Thymus (tissue), 14 donors: ENCODE measurements around the gene OR52E8. TPM values are rescaled to one million over a fixed set of nuclear protein-coding genes. Genes with fewer than 3 reads are reported as not detected.

Experiments used
- DNase-seq, 9 donors: peaks; one replicate each; pipeline ENCODE4 v3.0.0-alpha.2; 2013; ENCODE audit warnings: low spot score in 9 of 9, low read depth in 6 of 9, missing footprints in 1 of 9
- H3K27ac ChIP-seq, 2 donors: one replicate each; pipeline ENCODE4 v1.5.1; 2013; ENCODE audit warnings: control low read depth in 1 of 2, low read depth in 1 of 2, low read length in 1 of 2, mild to moderate bottlenecking in 1 of 2, moderate library complexity in 1 of 2
- H3K27me3 ChIP-seq, 2 donors: one replicate each; pipeline ENCODE4 v1.5.1; 2013; ENCODE audit warnings: low read length in 1 of 2; ENCODE audit not compliant: control insufficient read depth in 2 of 2, insufficient read depth in 1 of 2
- H3K36me3 ChIP-seq, 2 donors: one replicate each; pipeline ENCODE4 v1.5.1; 2013; ENCODE audit warnings: low read length in 1 of 2, mild to moderate bottlenecking in 1 of 2, moderate library complexity in 1 of 2; ENCODE audit not compliant: control insufficient read depth in 2 of 2, insufficient read depth in 2 of 2
- H3K4me1 ChIP-seq, 2 donors: one replicate each; pipeline ENCODE4 v1.5.1; 2013; ENCODE audit warnings: low read length in 2 of 2; ENCODE audit not compliant: control insufficient read depth in 2 of 2, insufficient read depth in 2 of 2
- H3K4me3 ChIP-seq, 2 donors: one replicate each; pipeline ENCODE4 v1.5.1; 2013; ENCODE audit warnings: low read length in 2 of 2, control low read depth in 1 of 2, mild to moderate bottlenecking in 1 of 2
- H3K9me3 ChIP-seq, 2 donors: one replicate each; pipeline ENCODE4 v1.5.1; 2013; ENCODE audit warnings: low read length in 1 of 2, mild to moderate bottlenecking in 1 of 2; ENCODE audit not compliant: control insufficient read depth in 2 of 2, insufficient read depth in 1 of 2
- WGBS: extraction: QIAGEN DNeasy Blood & Tissue Kit; methylation state at CpG from one replicate; pipeline ENCODE4 v1.1.7; 2013; 5-methylcytosine and 5-hydroxymethylcytosine counted together
- long read RNA-seq, 10 donors: transcript quantifications; one replicate each; lab custom pipeline, GENCODE V29; 2026
- polyA plus RNA-seq: library from polyadenylated mRNA; stranded (reverse); fragments of 200-250 nt; gene quantifications from one replicate; pipeline ENCODE4 v1.2.3, GENCODE V29; 2013
- total RNA-seq: library from RNA; stranded (reverse); fragments of 120-200 nt; gene quantifications from one replicate; pipeline ENCODE4 v1.2.4, GENCODE V29; 2013
- donor health status: healthy.

The OR52E8 gene
- not detected for total RNA-seq
- not detected for polyA plus RNA-seq
- long read RNA-seq, donor 1 = 0 reads
- long read RNA-seq, donor 2 = 0 reads
- long read RNA-seq, donor 3 = 0 reads
- long read RNA-seq, donor 4 = 0 reads
- long read RNA-seq, donor 5 = 0 reads
- long read RNA-seq, donor 6 = 0 reads
- long read RNA-seq, donor 7 = 0 reads
- long read RNA-seq, donor 8 = 0 reads
- long read RNA-seq, donor 9 = 0 reads
- long read RNA-seq, donor 10 = 0 reads

- Histone ChIP-seq H3K9me3 (no peaks in the 10 kb centered on the region), H3K4me3 (no peak within 1 kb of the TSS), H3K4me1 (no peaks in the 10 kb centered on the region), H3K27me3 (no peaks in the 10 kb centered on the region), H3K27ac (no peak within 1 kb of the TSS), H3K36me3 (no peaks in the 10 kb centered on the region)
- WGBS = 98% methylated on average over 3 of the region's 3 CpGs
- no peak for DNase-seq
Measured at GRCh38 chr11:5857590-5857989, at the start of gene OR52E8. Gene OR52E8, minus strand, starts transcription at chr11:5857690. Its CDS starts 0 bp downstream, at chr11:5857690.

DNA sequence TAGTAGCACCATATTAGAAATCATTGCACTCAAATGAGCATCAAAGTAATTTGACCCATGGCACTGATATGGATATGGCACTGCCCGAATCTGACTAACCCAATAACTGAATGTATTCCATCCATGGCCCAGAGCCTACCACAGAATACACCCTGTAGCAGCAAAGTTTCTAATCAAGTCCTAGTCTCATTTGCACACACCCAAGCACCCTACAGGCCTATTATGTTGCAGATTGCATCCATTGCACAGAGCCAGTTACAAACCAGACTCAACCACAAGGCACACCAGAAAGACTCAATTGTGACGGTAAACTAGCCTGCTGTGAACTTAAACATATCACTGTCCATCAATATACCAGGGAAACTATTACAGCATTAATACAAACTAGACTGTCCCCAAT, 42.0 kb upstream of the OR52E8 start:
- DNase-seq = no peak

DNA sequence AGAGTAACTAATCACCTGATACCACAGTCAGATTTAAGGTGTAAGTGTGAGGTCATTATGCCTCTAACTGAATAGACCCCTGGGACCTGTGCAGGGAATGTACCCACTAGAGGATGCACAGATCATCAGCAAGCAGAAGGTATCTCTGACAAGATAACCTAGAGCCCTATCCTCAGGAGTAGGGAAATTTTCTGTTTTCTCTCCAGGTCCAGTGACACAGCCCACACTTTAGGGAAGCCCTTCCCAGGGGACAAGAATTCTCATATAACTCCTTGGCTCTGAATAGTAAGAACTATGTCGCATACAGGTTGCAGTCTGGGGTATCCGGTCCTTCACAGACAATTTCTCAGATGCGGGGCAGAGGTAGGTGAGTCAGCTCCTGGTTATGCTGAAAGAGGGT, 35.4 kb upstream of the OR52E8 start, which contains the start of gene OR52E5:
OR52E5 (plus strand) TSS at position 301 of the 400 bp plus-strand sequence. CDS start 7,569 bp downstream, outside the sequence.
- no peaks in the 10 kb centered on the region for H3K4me1 ChIP-seq
- 97% methylated on average over 3 of the region's 3 CpGs for WGBS
- H3K36me3 ChIP-seq = no peaks in the 10 kb centered on the region
- DNase-seq = no peak
- H3K4me3 ChIP-seq = no peak within 1 kb of the TSS
- H3K27ac ChIP-seq = no peak within 1 kb of the TSS
- H3K27me3 ChIP-seq = no peaks in the 10 kb centered on the region
- no peaks in the 10 kb centered on the region for H3K9me3 ChIP-seq

More for the DNA sequence above, 42.0 kb upstream of the OR52E8 start:
- no peaks in the 10 kb centered on the region for H3K9me3 ChIP-seq
- H3K27ac ChIP-seq = no peak overlapping the region
- no peaks in the 10 kb centered on the region for H3K27me3 ChIP-seq
- H3K36me3 ChIP-seq = no peaks in the 10 kb centered on the region
- H3K4me3 ChIP-seq = no peak overlapping the region
- H3K4me1 ChIP-seq = no peaks in the 10 kb centered on the region
- 95% methylated on average over 2 of the region's 2 CpGs for WGBS

DNA sequence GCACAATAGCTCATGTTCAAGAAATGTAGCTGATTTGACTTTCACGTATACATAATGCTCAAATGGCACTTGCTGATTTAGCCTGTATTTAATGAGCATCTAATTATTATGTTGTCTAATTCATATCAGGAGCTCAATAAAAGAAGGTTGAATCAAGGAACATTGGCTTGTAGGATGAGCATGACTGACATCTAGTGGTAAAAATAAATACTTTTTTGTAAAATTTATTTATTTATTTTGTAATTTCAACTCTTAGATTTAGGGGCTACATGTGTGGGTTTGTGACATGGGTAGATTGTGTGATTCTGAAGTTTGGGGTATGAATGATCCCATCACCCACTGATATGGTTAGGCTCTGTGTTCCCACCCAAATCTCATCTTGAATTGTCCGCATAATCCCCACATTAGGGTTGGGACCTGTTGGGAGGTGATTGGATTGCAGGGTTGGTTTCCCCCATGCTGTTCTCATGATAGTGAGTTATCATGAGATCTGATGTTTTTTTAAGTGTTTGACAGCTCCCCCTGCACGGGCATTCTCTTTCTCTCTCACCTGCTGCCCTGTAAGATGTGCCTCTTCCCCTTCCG, 33.8 kb upstream of the OR52E8 start:
- Histone ChIP-seq H3K4me3 (no peak overlapping the region), H3K9me3 (no peaks in the 10 kb centered on the region), H3K27me3 (no peaks in the 10 kb centered on the region), H3K36me3 (no peaks in the 10 kb centered on the region), H3K4me1 (no peaks in the 10 kb centered on the region), H3K27ac (no peak overlapping the region)
- WGBS = 70% methylated on average over 4 of the region's 4 CpGs
- DNase-seq = no peak

- no peaks in the 10 kb centered on the region for H3K36me3 ChIP-seq
- H3K4me3 ChIP-seq = no peak overlapping the region
- 84% methylated on average over 1 of the region's 1 CpG for WGBS
- no peak overlapping the region for H3K27ac ChIP-seq
- H3K4me1 ChIP-seq = no peaks in the 10 kb centered on the region
- no peaks in the 10 kb centered on the region for H3K9me3 ChIP-seq
- H3K27me3 ChIP-seq = no peaks in the 10 kb centered on the region
- no peak for DNase-seq
Measured at GRCh38 chr11:5887661-5888060, 30.2 kb upstream of the OR52E8 start.

DNA sequence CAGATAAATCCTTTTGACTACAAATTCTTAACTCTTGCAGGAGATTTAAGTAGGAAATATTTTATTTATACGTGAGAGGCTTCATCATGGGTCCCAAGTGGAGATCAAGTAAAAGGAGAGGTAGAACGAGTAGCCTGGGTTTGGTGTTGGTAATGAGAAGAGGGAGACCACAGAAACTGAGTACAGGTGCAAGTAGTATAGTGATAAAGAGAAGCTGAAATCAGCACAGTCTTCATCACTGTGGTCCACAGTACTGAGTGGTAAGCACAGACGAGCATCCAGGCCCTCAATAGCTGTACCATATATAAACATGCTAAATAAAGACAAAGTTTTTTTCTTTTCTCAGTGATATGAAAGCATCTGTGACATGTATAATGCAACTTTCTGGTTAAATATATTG, 29.7 kb upstream of the OR52E8 start:
- 89% methylated on average over 3 of the region's 3 CpGs for WGBS
- Histone ChIP-seq H3K4me1 (no peaks in the 10 kb centered on the region), H3K9me3 (no peaks in the 10 kb centered on the region), H3K27me3 (no peaks in the 10 kb centered on the region), H3K4me3 (no peak overlapping the region), H3K36me3 (no peaks in the 10 kb centered on the region), H3K27ac (no peak overlapping the region)
- DNase-seq = no peak

DNA sequence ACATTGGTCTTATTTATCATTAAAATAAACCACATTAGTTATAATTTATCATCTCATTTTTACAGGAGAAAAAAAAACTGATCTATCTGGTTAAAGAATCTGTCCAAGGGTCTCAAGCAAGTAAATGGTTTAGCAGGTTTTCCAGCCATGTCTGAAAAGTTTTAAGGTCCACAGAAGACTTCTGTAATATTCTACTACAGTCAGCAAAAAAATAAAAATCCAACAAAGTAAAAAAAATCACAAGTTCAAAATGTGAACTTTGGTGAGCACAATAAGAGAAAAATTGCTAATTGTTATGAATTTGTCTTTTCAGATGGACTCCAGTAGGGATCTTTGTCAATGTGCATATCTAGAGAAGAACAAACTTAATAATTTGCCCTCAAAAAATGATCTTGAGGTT, 24.3 kb upstream of the OR52E8 start:
- DNase-seq = no peak
- Histone ChIP-seq H3K9me3 (no peaks in the 10 kb centered on the region), H3K4me3 (no peak overlapping the region), H3K27me3 (no peaks in the 10 kb centered on the region), H3K4me1 (no peaks in the 10 kb centered on the region), H3K27ac (no peak overlapping the region), H3K36me3 (no peaks in the 10 kb centered on the region)

- Histone ChIP-seq H3K9me3 (no peaks in the 10 kb centered on the region), H3K4me3 (no peak within 1 kb of the TSS), H3K4me1 (no peaks in the 10 kb centered on the region), H3K36me3 (no peaks in the 10 kb centered on the region), H3K27ac (no peak within 1 kb of the TSS), H3K27me3 (no peaks in the 10 kb centered on the region)
- no peak for DNase-seq
- 94% methylated on average over 4 of the region's 4 CpGs for WGBS
Measured at GRCh38 chr11:5880329-5880728, 22.8 kb upstream of the OR52E8 start, which contains the start of gene OR52E4. Gene OR52E4, plus strand, starts transcription at chr11:5880629. Its CDS starts 3,664 bp downstream, at chr11:5884293.

DNA sequence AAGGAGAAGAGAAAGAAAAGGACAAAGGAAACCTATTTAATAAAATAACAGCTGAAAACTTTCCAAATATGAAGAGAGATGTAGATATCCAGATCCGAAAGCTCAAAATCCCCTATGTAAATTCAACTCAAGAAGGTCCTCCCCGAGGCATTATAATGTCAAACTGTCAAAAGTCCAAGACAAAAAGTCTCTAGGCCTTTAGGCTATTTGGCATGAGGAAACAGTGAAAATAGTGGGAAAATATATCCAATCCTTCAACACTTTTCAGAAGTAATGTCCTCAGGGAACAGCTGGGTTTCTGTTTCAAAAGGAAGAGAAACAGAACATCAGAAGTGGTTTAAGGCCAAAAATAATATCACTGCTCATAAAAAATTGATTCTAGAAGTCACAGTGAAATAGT, 21.1 kb upstream of the OR52E8 start:
- DNase-seq = no peak
- Histone ChIP-seq H3K4me3 (no peak overlapping the region), H3K27me3 (no peaks in the 10 kb centered on the region), H3K9me3 (no peaks in the 10 kb centered on the region), H3K36me3 (no peaks in the 10 kb centered on the region), H3K27ac (no peak overlapping the region), H3K4me1 (no peaks in the 10 kb centered on the region)
- WGBS = 94% methylated on average over 2 of the region's 2 CpGs
